Measurements from ENCODE around the gene C14orf180.

Gene C14orf180

GRCh38 chr14:104595911-104596450 is 16.4 kb downstream of the C14orf180 start:
- DNase-seq, result no peak

DNA sequence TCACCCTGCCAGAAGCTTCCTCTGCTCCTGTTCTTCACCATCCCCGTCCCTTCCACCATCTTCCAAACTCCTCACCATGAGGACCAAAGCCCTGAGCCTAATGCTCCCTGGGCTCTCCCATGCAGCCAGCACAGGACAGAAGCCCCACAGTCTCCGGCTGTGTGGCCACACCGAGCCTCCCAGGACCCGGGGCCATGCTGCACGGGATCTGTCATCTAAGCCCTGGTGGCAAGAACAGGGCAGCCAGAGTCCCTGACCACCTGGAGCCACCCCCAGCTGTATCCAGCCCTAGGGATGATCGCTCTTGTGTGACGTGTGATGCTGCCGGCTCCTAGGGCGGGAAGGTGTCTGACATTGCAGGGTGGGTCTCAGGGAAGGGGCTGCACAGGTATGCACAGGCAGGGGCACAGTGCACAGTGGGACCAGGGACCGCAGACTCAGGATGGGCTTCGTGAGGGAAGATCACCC is 16.9 kb downstream of the C14orf180 start:
- no peak for DNase-seq

- DNase-seq, result no peak
Measured at GRCh38 chr14:104596927-104597351, 17.4 kb downstream of the C14orf180 start.

- no peak for DNase-seq
Measured at GRCh38 chr14:104597576-104597975, 18.0 kb downstream of the C14orf180 start.

GRCh38 chr14:104598039-104598909 is 18.7 kb downstream of the C14orf180 start:
- no peak for DNase-seq

DNA sequence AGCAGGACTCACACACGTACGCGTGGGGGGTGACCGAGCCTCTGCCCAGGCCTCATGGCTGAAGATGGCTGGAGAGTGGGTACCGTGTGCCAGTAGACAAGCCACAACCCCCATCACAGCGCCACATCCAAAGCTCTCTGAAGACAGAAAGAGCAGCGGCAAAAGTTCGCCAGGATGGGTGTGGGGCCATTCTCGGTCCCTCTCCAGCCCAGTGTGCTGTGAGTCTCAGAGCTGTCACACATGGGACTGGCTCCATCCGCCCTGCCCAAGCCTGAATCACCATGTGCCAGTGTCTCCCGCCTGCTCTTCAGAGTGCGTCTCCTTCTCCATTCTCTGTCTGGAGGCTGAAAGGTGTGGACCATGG is 19.3 kb downstream of the C14orf180 start:
- no peak for DNase-seq

DNA sequence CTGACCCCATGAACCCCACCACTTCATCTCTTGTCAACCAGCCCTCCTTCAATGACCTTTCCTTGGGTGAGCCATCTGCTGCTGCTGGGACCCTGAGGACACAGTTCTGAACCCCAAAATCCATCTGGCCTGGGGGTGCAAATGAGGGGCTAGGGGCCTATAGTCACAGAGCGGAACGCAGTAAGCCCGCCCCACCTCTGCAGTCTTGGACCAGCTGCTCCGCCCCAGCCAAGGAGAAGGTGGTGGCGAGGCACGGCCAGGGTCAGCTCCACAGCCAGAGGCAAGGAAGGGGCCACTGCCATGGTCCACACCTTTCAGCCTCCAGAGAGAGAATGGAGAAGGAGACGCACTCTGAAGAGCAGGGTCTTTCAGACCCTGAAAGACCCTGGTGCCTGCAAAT is 19.9 kb downstream of the C14orf180 start:
- DNase-seq, result no peak

DNA sequence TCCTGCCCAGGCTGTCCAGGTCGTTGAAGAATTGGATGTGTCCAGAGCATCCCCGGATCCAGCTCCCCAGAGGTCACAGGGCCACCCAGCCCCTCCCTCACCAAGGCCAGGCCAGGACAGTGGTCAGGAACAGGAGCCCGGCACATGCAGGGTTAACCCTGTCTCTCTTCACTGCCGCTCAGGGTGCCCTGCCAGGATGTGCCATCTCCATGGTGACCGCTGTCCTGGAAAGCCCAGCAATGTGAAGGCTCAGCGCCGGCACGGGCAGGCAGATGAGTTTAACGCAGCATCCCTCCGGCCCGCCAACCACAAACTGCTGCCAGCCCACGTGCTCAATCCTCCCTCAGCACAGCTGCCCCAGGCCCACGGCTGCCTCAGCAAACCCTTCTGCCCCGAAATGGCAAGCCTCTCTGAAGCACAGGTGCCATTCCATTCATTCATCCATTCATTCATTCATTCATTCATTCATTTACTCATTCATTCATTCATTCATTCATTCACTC is 20.6 kb downstream of the C14orf180 start:
- DNase-seq, result no peak

DNA sequence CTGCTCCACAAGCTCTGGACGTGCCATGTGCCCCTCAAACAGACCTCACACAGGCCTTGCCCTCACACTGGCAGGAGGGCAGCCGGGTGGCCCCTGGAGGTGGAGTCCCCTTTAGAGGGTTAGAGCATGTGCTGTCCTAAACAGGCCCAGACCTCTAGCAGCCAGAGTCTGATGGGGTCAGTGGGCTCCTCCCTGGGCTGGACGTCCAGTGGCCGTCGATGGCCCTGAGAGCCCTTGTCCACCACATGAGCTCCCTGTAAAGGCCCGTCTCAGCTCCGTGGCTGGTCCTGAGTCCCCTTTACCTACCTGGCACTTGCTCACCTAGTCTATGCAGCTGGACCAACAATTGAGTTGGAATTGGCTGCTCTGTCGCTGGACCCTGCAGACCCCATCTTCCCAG is 21.2 kb downstream of the C14orf180 start:
- DNase-seq, result no peak

DNA sequence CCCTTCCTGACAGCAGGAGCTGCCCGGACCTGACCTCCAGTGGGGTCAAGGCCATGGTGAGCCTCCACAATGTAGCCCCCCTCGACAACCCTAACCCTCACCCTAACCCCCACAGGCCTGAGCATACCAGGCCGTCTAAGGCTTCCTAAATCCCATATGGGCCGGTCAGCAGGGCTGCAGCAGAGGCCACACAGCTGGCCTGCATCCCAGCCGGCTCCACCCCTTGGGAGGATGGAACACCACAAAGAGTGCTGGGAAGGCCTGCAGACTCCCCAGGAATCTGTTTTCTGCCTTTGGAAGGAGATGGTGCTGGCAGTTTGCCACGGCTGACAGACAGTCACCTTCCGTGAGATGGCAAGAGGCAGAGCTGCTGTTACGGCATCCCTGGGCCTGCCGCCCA is 22.2 kb downstream of the C14orf180 start:
- DNase-seq, result no peak

DNA sequence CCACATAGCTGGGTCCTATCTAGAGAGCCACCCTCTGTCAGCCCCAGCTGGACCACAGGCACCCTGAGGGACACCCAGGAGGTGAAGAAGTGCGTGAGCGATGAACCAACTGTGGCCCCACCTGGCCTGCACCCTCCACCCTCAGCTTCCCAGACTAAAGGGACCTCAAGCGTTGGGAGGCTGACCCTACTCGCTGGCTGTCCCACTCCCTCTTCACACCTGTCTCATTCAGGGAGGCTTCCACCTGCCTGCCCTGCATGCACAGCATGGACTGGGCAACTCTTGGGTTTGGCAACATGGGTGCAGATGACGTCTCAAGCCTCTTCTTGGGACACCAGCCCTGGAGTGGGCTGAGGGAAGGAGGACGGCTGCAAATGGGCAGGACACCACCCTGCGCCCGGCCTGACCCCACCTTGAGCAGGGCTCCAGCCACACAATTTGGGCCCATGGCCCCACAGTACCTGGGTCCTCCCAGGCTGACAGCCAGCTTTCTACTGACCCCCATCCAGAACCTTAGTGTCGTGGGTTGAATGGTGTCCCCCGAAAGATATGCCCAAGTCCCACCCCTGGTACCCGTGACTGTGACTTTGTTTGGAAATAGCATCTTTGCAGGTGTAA is 22.9 kb downstream of the C14orf180 start:
- DNase-seq, result no peak

DNA sequence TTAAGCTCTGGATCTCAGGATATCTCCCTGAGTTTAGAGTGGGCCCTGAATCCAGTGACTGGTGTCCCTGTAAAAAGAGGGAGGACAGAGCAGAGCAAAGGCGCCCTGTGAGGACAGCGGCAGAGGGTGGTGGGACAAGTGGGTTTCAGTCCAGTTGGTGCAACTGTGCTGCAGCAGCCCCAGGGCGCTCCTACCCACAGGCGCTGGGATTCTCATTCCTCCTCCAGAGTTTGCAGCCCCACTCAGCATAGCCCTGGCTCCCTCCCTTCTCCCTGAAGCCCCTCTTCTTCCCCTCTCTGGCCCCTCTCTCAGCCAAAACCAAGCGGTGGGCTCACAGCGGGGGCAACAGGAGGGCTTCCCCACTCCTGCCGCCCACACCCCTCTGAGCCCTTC is 23.4 kb downstream of the C14orf180 start:
- DNase-seq, result no peak

DNA sequence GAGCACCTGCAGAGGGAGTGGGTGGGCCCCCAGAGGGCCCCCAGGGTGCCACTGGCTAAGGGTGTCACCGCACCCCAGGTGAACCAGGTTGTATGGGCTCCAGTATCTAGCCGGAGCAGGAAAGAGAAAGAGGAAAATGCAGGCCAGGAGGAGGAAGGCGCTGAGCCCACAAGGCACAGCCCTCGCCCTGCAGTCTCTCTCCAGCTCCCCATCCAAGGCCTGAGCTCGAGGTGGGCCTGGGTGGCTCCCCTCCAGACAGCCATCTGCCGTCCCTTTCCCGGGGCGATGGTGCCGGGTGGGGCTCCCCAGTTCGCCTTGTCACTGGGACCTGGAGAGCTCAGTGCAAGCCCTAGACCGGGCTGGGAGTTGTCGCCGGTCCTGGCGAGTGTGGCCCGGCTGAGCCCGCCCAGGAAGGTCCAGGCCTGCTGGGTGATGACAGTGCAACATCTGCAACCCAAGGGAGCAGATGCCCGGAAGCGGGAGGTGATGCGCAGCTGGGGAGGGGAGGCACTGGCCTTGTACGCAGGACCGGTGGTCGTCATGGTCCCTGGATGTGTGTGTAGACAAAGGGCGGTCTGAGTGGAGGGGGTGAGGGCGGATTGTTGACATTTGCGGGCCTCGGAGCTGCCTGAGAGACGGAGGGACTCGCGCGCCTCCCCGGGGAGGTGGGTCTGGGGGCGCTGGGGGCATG is 24.3 kb downstream of the C14orf180 start:
- no peak for DNase-seq

DNA sequence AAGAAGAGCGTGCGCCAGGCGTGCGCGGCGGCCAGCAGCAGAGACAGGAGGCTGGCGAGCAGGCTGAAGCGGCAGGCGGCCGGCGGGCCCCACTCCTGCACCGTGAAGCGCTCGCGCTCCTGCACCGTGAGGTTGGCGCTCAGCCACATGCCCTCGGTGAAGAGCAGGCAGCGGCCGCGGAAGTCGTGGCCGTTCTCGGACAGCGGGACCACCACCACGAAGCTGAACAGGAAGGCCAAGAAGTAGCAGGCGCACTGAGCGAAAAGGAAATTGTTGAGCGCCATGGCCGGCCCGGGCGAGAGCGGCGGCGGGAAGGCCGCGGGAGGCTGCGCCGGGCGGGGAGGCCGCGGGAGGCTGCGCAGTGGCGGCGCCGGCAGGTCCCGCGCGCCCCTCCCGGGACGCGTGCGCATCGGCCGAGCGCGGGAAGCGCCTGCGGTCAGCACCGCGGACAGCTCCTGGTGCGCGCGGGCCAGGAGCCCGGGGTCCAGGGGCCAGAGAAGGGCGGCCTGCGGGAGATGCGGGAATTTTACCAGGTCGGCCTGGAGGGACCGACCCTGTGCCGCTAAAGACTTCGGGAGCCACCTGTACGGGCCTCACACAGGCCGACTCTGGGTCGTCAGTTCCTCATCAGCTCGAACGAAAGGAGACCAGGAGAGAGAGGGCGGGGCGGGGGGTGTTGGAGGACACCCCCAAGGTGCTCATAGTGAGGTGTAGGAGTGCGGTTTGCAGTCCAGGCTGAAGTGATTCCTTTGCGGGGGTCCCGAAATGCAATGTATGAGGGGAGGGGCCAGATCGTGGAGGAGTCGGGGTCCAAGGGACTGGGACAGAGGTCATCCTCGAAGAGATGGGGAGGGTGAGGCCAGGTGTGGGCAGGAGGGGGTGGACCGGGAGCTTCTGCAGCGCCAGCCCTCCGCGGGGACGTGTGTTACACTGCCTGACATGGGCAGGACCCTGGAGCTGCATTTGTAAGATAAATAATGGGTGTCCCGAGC is 25.2 kb downstream of the C14orf180 start, which contains the start of gene TMEM179:
Gene TMEM179, minus strand, starts transcription at position 315 of the 992 bp plus-strand sequence. Its CDS starts 31 bp downstream, at position 284.
- no peak for DNase-seq

- no peak for DNase-seq
Measured at GRCh38 chr14:104609666-104610065, 30.1 kb downstream of the C14orf180 start.

- DNase-seq, result no peak
Measured at GRCh38 chr14:104610749-104611310, 31.3 kb downstream of the C14orf180 start.

DNA sequence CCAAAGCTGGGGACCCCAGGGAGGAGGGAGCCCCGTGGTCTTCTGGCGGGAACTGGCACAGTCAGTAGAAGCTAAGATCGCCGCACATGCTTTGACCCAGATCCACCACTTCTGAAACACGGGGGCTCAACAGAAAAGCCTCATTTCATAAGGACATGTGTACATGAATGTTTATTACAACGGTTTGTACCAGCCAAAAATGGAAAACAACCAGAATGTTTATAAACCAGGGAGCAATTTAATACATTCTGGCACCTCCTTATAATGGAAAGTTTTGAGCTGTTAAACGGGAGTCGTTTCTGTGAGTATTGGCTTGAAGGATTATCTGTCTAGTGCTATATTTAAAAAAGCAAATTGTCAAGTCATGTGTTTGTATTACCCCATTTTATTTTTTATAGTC is 32.3 kb downstream of the C14orf180 start:
- no peak for DNase-seq

DNA sequence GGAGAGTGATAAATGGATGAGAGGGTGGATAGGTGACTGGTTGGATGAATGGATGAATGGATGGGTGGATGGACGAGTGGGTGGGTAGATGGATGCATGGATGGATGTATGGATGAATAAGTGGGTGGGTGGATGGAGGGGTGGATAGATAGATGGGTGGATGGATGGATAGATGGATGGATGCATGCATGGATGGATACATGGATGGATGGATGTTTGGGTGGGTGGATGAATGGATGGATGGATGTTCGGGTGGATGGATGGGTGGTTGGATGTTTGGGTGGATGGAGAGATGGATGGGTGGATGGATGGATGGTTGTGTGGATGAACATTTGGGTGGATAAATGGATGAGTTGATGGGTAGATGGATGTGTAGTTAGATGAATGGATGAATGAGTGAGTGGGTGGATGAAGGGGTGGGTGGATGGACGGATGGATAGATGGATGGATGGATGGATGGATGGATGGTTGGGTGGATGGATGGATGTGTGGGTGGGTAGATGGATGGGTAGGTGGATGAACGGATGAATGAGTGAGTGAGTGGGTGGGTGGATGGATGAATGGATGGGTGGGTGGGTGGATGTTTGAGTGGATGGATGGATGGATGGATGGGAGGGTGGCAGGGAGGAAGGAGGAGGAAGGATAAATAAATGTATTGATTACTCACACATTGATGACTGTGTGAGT is 34.7 kb downstream of the C14orf180 start:
- DNase-seq, result no peak

DNA sequence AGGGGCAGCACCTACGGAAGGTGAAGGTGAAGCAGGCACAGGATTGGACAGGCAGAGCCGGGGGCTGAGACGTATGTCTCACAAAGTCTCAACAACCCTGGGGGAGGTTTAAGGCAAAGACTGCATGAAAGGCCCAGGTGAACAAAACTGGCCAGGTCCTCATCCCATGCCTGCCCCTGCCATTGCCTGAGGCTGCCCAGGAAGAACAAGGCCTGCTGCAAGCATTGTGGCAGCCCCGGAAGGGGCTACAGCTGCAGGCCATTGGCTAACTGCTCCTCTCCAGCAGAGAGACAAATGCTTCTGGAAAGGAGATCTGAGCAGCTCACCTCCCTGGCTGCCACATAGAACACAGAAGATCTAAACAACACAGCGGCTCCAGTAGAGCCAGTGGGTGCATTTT is 45.4 kb downstream of the C14orf180 start:
- no peak for DNase-seq

DNA sequence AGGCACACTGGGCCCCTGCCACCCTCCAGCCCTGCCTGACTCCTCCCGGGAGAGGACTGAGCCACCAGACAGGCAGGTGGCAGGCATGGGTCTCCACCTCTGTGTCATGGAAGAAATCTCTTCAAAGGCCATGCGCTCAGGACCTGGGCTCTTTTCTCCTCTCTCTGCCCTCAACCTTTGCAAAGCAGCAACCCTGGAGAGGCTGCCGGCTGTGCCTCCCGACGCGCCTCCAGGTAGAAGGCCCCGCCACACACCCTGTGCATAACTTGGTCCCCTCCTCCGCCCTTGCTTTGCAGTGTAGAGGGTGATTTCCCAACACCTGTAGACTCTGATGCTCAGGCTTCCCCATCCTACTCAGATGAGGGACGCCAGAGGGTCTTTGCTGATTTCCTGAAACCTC is 53.2 kb downstream of the C14orf180 start:
- DNase-seq, result no peak
